HG02759 (cell line): ENCODE results near the gene KCNMB4.
A peak's percentile ranks its signal among the peaks of the same experiment; 100 is the strongest.

ENCODE experiments used
- ATAC-seq: cut with Tn5 transposase; IDR thresholded peaks from one replicate; pipeline ENCODE4 v1.9.1; 2021; ENCODE audit warnings: mild to moderate bottlenecking, moderate library complexity; ENCODE audit not compliant: unreplicated experiment

The KCNMB4 gene

GRCh38 chr12:70430400-70430799, 64.3 kb downstream of the KCNMB4 start:
- ATAC-seq: no peak

GRCh38 chr12:70436836-70437235, 70.7 kb downstream of the KCNMB4 start:
- no peak for ATAC-seq

GRCh38 chr12:70443062-70443673, 77.1 kb downstream of the KCNMB4 start:
- ATAC-seq: no peak

- no peak for ATAC-seq
These were observed 78.8 kb downstream of the KCNMB4 start for GRCh38 chr12:70444903-70445302.

- no peak for ATAC-seq
These were observed 82.3 kb downstream of the KCNMB4 start for GRCh38 chr12:70448371-70448770.

GRCh38 chr12:70449074-70449752, 83.1 kb downstream of the KCNMB4 start:
- ATAC-seq: no peak

GRCh38 chr12:70449753-70450341, 83.8 kb downstream of the KCNMB4 start:
- no peak for ATAC-seq

GRCh38 chr12:70451528-70451927, 85.4 kb downstream of the KCNMB4 start:
- no peak for ATAC-seq

GRCh38 chr12:70456953-70457352, 90.9 kb downstream of the KCNMB4 start:
- ATAC-seq: no peak

GRCh38 chr12:70459786-70460185, 93.7 kb downstream of the KCNMB4 start:
- peak; percentile 76 for ATAC-seq

- ATAC-seq: no peak
These were observed 97.9 kb downstream of the KCNMB4 start for GRCh38 chr12:70463997-70464396.

GRCh38 chr12:70466753-70467152, 100.7 kb downstream of the KCNMB4 start:
- no peak for ATAC-seq

GRCh38 chr12:70467476-70467875, 101.4 kb downstream of the KCNMB4 start:
- no peak for ATAC-seq

GRCh38 chr12:70467918-70468733, 102.0 kb downstream of the KCNMB4 start:
- ATAC-seq: no peak

GRCh38 chr12:70468741-70469140, 102.7 kb downstream of the KCNMB4 start:
- no peak for ATAC-seq

- no peak for ATAC-seq
These were observed 103.2 kb downstream of the KCNMB4 start for GRCh38 chr12:70469221-70469820.

GRCh38 chr12:70482764-70483163, 116.7 kb downstream of the KCNMB4 start:
- no peak for ATAC-seq
